H1 (cell line): ENCODE data around the gene STAMBP. TPM values are rescaled to one million over a fixed set of nuclear protein-coding genes. Genes with fewer than 3 reads are reported as not detected.

Source experiments
- CEBPB ChIP-seq: IDR thresholded peaks from 2 replicates; pipeline ENCODE4 v1.6.1; 2012; ENCODE audit warnings: low read depth, low read length
- CHD7 ChIP-seq: fragments of 300-600 bp; sonication (generic); IDR thresholded peaks from 2 replicates; pipeline ENCODE4 v1.7.1; 2012; ENCODE audit warnings: low read length, moderate library complexity, mild to moderate bottlenecking, inconsistent platforms; ENCODE audit not compliant: insufficient replicate concordance
- HDAC6 ChIP-seq: IDR thresholded peaks from one replicate; pipeline ENCODE4 v1.7.1; 2012; ENCODE audit warnings: low read depth, mild to moderate bottlenecking, inconsistent platforms, low read length, moderate library complexity
- KDM4A ChIP-seq: IDR thresholded peaks from one replicate; pipeline ENCODE4 v1.7.1; 2012; ENCODE audit warnings: low read depth, mild to moderate bottlenecking, moderate library complexity, low read length, inconsistent platforms; ENCODE audit not compliant: severe bottlenecking
- polyA plus RNA-seq, 7 experiments: library from polyadenylated mRNA; depleted of rRNA in 3 of 7; stranded (reverse) in 5 of 7; unstranded in 2 of 7; fragments of >200 nt in 5 of 7; fragments of 200-250 nt in 2 of 7; gene quantifications; 1 replicate in 5 of 7; 2 replicates in 1 of 7; 4 replicates in 1 of 7; pipeline versions ENCODE4 v1.2.1 to v1.2.3, GENCODE V29; 2011 to 2013; ENCODE audit warnings: missing spikeins in 2 of 7, mixed read lengths in 2 of 7
- total RNA-seq: library from RNA; stranded (reverse); fragmentation: NEBNext Ultra II Directional; extraction: Animal tissue kit (Norgen Biotek cat#: 25700); gene quantifications from 2 replicates; pipeline ENCODE4 v1.2.1, GENCODE V29; 2021

Gene STAMBP
- total and polyA plus RNA-seq, 2 of the 8 experiments (the other 6 are each of a cell fraction or from before 2014, with no cell fraction given): 35.8 to 49.7 TPM

GRCh38 chr2:73870084-73870483 is 41.3 kb downstream of the STAMBP start (continued):
- TF ChIP-seq CHD7 (no peak), HDAC6 (no peak), CEBPB (no peak), KDM4A (no peak)
- TF ChIP-seq, all 59 proteins: peak for 0
